PC-9 (cell line): ENCODE measurements around the gene DOCK9.

Experiments used
- EZH2 ChIP-seq: fragments of 200-600 bp; sonication (generic); IDR thresholded peaks from 2 replicates; pipeline ENCODE4 v1.8.0; 2017; ENCODE audit warnings: antibody characterized with exemption, low read depth
- TF ChIP-seq, protein P1 (sequence below): fragments of 200-600 bp; sonication (generic); conservative IDR thresholded peaks from 2 replicates; pipeline ENCODE4 v1.6.1; 2017; ENCODE audit warnings: mixed run types, antibody characterized with exemption, mild to moderate bottlenecking, moderate library complexity

DNA sequence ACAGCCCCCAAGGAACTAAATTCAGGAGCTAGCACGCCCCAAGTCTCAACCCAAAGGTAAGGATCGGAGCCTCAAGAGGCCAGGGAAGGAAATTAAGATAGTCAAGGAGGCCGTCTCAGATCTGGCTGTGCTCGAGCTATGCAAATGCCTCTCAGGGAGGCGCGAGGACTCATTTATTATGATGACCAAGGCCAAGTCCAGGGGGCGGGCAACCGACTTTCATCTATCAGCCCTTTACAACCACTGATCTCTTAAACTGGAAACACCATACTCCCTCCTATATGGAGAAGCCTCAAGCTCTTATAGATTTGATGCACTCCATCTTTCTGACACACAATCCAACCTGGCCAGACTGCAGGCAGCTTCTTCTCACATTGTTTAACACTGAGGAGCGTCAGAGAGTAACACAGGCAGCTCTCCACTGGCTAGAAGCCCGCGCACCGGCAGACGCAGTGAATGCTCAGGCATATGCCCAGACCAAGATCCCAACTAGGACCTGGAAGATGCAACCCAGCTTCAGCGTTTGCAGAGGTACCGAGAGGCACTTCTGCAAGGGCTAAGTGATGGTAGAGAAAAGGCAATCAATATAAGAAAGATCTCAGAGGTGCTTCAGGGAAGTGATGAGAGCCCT lies 215.8 kb downstream of the DOCK9 start:
- TF ChIP-seq, protein P1, sequence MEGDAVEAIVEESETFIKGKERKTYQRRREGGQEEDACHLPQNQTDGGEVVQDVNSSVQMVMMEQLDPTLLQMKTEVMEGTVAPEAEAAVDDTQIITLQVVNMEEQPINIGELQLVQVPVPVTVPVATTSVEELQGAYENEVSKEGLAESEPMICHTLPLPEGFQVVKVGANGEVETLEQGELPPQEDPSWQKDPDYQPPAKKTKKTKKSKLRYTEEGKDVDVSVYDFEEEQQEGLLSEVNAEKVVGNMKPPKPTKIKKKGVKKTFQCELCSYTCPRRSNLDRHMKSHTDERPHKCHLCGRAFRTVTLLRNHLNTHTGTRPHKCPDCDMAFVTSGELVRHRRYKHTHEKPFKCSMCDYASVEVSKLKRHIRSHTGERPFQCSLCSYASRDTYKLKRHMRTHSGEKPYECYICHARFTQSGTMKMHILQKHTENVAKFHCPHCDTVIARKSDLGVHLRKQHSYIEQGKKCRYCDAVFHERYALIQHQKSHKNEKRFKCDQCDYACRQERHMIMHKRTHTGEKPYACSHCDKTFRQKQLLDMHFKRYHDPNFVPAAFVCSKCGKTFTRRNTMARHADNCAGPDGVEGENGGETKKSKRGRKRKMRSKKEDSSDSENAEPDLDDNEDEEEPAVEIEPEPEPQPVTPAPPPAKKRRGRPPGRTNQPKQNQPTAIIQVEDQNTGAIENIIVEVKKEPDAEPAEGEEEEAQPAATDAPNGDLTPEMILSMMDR = no peak
- no peak for TF ChIP-seq EZH2
